HG03039 (cell line): Measurements from ENCODE around the gene STARD13.

ENCODE experiments used
- ATAC-seq: cut with Tn5 transposase; IDR thresholded peaks from one replicate; pipeline ENCODE4 v1.9.1; 2021; ENCODE audit warnings: mild to moderate bottlenecking, moderate library complexity; ENCODE audit not compliant: unreplicated experiment

STARD13 gene

DNA sequence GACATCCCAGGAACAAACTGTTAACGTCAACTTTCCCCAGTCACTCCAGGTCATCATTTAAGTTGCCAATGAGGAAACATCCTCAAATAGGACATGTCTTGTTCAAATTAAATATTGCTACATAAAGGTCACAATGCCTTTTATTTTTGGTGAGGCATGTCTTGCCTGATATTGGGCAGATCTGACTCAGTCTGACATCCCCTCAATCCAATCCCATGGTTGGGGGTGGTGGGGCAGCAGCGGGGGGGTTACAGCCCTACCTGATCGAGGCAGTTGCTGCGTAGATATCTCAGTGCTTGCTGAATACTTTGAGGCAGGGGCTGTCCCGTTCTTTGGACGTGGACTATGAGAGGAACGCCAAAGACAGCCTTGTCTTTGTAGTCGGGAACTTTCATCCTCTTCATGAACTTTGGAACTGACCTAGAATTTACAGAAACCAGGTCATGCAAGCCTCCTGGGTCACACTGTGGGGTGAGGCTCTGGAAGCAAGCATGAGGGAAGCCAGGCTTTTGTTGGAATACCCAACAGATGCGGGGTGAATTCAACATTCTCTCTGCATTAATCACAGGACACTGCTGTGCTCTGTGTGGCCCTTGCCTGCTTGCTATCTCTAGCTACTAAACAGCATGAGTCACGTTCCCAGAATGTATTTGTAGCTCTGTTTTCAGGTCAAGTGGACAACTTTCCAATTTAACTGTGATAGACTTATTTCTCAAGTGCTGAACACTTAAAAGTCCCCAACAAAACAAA, 159.6 kb downstream of the STARD13 start:
- no peak for ATAC-seq

DNA sequence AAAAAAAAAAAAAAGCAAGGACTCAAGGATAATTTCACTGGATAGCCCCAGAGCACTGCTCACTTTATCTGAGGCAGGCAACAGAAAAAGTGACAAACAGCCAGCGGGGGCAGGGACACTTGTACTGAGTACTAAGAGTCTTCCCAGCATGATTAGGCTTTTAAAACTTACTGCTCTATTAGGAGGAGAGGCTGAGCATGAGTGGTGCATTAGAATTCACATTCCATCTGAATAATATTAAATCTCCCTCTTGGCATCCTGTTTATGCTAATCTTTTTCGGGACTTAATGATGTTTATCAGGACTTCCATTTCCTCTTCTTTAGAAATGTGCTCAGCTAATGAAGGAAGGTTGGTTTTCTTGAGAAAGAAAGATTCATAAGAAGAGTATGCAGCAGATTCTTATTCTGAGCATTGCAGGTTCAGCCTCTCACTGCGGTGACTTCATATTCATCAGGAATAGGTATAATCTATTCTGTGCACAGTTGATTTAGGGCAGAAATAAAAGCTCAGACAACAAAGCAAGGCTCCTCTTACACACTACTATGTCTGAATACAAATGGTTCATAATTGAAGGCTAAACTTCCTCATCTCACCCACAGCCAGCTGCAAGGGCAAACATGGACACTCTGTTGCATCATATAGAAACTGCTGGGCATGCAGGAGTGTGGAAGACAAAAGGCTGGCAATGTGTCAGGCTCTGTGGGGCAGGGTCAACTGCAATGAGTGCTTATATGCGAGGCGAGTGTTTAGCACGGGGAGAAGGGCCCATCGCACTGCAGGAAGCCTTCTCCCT, 162.3 kb downstream of the STARD13 start:
- no peak for ATAC-seq

DNA sequence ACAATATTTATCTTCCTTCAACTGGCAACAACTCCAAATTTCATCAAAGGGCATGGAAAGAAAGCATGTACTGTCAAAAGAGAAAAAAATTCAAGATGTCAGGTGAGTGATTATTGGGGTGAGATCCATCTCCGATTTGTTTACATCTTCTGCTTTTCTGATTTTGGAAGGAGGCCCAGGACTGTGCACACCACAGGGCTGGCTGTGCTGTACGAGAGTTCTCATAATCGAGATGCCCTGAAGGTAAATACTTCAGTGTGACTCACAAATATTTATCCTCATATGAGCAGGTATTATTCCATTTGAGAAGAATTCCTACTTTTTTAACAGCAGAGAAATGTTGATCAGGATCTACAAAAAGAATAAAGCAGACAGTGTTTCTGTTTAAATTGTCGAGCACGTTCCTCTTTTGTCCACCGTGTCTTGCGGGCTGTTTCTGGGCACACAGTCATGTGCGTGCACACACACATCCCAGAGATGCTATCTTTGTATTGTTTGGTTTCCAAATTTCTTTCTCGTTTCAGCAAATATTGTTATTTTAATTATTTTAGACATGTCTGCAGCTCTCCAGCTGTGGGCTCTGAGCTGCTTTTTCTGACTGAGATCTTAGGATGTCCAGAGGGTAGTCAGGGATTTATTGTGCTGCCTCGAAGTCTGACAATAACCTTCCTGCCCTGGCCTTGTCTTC, 165.6 kb downstream of the STARD13 start:
- ATAC-seq: no peak

DNA sequence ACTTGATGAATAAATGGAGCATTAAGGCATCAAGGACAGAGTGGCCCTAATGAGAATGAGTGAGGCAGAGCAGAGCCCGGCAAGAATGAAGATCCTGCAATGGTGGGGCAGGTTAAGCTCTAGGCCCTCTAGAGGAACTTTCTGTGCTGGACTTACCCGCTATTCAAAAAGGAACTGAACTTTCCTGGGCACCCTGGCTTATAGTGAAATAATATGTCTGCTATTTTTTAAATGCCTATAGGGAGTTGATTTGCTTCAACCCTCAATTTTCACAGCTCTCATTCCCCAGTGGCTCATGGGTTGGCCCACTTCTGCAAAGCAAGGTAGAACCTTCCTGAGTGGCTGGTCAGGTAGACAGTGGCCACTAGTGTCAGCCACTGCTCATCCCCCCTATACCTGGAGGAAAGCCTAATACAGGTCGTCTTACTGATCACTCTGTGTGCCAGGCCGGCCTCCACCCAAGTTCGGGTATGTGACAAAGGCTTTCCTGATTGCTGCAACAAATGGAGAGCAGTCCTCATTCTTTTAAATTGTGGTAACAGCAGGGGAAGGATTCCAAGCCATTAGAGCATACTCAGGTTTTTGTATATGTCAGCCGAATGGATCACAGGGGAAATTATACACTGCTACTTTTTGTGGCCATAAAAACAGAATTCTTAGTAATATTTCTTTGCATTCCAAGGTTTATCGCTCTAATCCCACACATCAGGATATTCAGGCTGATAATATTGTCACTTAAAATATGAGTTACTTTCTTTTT, 166.4 kb downstream of the STARD13 start:
- no peak for ATAC-seq

DNA sequence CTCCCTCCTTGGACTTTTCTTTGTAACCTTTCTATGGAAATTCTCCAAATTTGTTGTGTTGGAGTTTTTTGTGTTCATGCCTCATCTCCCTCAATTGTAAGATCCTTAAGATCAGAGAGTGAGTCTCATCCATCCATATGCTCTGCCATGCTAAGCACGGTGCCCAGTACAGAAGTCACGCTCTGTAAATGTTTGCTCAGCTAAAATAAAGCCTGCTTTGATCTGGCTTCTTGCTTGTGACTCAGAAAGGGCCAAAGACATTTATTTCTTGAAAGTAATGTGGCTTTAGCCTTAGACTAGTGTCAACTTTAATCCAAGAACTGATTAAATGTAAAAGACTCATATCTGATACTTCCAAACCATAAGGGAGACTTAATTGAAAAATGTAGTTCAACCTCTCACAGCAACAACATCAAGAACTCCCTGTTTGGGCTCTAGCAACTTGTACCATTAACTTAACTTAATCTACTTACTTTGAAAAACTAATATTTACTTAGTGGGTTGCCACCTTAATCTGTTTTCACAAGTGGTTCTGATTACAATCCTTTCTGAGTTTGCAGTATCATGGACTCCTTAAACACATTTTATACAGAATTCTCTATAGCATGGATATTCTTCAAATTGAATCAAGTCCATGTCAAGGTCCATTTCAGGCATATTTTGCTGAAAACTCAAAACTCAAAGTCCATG, 169.1 kb downstream of the STARD13 start:
- no peak for ATAC-seq

DNA sequence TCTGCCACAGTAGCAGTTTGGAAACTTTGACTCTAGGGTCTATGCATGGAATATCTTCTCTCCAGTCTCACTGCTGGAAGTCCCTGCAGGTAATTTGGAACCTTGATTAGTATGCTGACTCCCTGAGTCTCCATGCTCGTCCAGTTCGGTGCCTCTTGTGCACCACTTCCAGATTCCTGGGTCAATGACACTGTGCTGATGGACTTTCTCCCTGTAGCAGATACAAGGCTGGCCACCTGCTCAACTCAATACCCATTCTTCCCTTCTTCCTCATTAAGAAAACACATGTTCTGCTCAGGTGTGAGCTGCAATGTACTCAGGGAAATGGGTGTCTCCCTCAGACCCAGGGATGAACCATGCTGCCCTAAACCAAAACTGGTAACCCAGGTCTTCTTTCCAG, 170.3 kb downstream of the STARD13 start:
- ATAC-seq: no peak

DNA sequence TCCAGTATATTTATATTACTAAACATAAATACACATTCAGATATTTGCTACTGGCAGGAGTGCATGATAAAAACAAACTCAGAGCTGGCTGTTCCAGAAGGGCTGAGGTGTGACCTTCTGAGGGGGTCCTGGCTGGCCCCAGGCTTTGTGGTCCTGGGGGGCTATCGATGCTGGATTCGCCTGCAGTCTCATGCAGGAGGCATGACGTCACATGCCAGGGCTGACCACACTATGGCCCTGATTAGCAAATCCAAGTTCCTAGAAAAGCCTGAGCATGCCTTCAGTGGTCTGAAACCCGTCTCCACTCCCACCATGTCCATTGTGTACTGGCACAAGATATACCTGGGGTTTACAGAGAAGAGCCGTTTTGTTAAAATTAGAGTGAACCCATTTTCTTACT, 171.4 kb downstream of the STARD13 start:
- no peak for ATAC-seq

DNA sequence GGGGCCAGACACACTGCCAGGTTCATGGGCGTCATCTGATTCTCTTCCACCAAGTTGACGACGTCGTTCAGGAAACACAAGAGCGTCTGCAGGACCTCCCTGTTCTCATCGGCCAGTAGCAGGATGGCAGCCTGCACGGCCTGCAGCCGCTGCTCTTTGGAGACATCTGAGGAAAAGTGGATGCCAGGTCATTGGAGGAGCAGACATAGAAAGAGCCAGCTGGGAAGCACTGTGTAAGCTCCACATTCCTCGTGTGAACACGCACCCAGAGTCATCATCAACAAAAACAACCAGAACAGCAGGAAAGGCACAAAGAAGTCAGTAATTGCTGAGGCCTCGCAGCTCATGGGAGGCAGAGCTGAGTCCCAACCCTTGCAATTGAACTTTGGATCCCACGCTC, 172.8 kb downstream of the STARD13 start:
- ATAC-seq: no peak

DNA sequence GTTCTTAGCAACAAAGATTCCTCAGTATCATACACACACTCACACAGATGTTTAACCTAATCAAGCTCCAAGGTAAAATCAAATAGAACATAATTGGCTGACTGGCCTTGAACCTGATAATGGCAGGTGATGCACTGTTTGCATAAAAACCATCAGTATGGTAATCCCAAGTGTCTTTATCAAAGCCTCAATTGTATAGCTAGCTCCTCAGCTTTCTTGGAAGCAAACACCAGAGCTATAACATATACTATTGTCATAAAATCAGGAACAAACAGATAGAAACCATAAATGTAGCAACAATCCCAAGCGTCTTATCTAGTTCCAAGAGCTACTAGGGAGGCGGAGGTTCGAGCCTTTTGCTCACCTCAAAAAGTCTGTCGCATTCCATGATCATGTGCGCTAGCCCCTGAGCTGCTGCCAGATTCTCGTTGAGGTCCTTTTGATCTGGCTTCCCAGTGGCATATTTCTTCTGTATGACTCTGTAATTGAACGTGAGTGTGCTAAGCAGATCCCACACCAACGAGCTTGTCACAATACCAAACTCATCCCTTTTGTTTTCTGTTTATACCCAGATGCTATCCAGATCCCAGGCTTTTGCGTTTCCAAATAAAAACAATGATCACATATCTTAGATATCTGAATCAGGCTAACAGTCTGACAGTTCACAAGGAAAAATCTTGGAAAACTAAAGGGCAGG, 174.0 kb downstream of the STARD13 start:
- no peak for ATAC-seq

DNA sequence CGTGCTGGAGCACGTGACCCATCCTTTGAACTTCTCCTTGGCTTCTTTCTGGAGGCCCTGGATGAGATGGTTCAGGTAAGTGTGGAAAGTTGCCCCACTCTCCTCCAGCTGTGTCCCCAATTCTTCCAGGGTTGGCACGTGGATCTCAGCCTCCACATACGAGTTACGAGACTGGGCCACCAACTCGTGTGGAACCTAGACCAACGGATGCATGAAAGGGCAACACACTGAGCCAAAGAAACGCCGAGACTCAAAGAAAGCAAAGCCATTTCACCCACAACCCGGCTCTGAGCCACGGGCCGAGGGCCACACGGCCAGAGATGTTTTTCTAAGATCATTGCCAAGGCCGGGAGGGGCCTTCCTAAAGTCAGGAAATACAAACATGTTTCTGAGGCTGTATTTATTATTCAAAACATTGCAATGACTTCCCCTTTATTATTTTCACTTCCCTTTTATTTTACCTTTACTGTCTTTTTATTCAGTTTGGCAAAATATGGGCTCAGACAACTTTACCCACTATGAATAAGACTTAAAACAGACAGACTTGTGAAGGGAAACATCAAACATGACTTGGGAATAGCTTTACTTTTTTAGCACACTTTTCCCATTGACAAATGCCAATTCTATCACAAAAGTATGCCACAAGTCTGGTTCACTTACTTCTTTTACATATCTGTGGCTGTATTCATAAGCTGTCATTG, 174.7 kb downstream of the STARD13 start:
- no peak for ATAC-seq

DNA sequence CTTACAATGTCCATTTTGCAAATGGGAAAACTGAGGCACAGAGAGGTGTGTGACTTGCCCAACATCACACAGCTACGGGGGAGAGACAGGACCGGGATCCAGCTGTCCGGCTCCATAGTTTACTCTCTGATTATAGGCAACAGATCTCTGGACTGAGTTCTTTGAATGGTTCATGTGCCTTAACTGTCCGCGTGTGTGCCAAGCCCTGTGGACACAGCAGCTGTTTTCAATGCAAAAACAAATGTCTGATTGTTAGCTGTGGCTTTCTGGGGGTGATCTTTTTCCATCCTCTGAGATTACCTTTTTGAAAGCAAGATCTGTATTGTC, 175.2 kb downstream of the STARD13 start:
- no peak for ATAC-seq

DNA sequence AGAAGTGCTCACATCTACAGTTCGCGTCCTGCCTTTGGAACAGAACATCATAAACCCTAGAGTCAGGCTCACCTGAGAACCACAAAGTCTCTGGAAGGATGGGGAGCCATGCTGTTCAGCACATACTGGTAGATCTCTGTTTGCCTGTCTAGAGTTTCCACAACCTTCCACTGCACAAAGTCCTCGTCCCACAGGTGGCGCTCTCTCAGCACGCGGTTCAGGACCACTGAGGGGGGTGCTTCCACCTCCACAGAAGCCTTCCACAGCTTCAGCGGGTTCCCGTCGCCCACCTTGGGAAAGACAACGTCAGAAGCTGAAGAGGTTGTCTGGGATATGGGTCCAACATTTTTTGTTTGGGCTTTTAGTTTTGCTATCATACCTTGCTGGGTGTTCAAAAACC, 175.8 kb downstream of the STARD13 start:
- no peak for ATAC-seq

DNA sequence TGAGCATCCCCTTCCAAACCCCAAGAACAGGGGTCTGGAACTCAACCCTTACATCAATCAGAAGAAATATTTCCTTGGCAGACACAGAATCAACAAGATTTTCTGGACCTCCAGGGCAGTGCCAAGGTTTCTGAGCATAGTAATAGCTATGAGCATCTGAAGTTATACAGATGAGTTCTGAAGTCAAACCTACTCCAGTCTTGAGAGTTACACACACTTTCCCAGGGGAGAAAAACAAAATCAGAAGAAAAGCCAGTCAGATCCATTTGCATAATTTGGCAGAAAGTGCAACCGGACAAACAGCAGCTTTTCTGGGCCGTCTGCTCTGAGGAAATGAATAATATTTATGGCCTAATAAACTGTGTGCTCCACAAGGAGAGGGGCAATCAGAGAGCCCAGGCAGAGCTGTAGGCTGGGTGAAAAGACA, 176.3 kb downstream of the STARD13 start:
- no peak for ATAC-seq

DNA sequence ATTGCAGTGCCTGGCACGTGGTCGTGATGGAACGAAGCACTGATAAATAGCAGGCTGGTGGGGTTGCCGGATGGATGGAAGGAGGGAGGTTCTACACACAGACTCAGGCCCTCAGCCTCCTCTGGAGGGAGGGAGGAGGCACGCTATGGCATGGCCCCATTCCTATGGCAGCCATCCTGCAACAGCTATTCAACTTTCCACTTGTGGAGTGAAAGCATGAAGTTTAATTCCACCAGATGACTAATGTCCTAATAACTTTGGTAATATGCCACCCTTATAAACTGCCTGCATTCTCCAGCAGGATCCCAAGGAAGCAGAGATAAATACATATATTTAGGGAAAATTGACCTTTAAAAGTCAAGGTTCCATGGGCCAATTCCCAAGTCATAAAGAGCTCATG, 176.9 kb downstream of the STARD13 start:
- no peak for ATAC-seq

DNA sequence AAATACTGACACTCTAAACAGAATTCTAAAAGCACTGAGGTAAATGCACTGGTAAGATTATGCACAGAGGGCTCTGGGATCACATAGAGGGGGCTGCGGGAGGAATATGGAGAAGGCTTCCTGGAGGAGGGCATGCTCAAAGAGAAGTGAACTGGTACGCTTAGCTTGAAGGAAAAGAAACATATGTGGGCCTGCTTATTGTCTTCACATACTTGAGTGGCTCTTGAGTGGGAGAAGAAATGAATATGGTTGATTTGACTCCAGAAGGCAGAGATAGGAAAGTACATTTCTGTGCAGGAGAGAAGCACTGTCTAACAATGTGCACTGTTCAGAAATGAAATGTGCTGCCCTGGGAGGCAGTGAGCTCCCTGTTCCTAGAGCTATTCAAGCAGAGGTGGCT, 178.2 kb downstream of the STARD13 start:
- ATAC-seq: no peak

DNA sequence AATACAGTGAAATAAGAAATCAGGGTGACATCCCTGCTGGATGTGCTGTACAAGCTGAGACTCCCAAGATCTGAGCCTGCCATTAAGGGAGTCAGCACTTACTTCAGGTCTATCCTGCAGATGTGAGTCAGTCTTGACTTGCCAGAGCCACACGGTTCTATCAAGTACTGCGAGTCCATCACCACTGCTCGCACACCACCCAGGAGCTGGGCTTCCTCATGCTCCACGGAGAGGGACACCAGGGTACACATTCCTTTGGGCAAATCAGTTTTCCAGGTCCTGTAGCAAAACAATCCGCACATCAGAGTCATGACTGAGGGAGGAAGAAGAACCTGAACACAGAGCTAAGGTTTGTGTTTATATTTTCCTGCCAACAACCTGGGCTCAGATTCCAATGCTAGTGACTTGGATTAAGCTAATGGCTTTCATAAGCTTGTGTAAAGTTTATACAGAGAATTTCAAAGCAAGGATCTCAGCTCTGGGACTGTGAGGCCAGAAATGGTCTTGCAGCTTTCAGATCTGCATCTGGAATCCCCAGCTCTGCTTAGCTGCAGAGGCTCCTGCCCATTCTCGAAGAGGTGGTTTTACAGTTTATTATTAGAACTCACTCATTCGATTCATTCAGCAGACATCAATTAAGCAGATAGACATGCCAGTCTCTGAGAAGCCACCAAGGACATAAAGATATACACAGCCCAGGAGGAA, 178.7 kb downstream of the STARD13 start:
- peak; percentile 35 for ATAC-seq

DNA sequence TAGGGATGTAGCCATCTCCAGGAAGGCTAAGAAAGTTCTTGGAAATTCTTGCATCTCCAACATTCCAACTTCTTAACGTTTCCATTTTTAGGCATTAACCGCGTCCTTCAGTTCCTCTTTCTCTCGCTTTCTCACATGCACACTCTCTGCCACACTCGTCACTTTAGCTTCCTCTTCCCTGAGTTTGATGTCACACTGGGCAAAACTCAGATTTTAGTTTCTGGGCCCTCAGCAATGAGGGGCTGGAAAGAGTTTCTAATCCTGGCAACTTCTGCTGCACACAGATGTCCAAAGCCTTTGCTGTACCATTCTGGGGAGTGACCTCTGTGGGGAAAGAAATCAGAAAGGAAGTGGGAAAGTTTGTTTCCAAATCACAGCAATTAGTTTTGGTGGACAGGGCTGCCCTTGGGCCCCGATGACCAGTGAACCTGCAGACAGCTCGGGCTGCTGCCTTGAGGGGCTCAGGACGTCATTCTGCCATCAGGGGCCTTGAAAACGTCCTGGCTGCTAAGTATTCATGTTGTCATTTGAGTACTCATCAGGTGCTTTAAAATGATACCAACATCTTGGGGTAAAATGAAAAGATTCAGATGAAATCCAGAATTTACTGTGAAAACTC, 180.1 kb downstream of the STARD13 start:
- no peak for ATAC-seq

DNA sequence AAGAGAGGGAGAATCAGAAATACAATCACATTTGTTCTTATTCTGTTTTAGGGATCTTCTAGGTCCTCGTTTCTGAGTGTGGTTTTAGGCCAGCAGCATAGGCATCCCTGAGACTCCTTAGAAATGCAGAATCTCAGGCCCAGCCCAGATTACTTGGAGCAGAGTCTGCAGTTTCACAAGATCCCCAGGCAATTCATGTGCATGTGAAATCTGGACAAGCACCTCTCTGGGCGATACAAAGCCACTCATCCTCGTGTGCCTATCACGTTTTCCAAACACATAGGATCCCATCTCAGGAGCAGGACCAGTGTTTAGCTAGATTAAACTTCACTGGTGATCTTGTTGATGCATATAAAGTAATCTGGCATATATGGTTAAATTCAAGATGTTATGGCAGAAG, 182.1 kb downstream of the STARD13 start:
- no peak for ATAC-seq
